ENCODE data around the gene WDR55.

The WDR55 gene

GRCh38 chr5:140674211-140674610 lies 9.5 kb downstream of the WDR55 start:
- H3K4me2 ChIP-seq (ENCODE audit: low read depth, low read length, poor library complexity, severe bottlenecking), result no peak overlapping the region
- H3K9me3 ChIP-seq (ENCODE audit: insufficient read depth, low read length), result no peaks in the 10 kb centered on the region
- H3F3A ChIP-seq (ENCODE audit: insufficient read depth), result no peaks in the 10 kb centered on the region
- H4K20me1 ChIP-seq (ENCODE audit: low read depth, low read length), result no peaks in the 10 kb centered on the region
- H3K79me2 ChIP-seq (ENCODE audit: insufficient read depth, low read length), result no peaks in the 10 kb centered on the region
- 0 out of 2 replicates have a peak, but pooled peaks cover 2% of the 10 kb centered on the region for H3K36me3 ChIP-seq (ENCODE audit: low read length)
- H3K27ac ChIP-seq (ENCODE audit: low read depth, low read length), result no peak overlapping the region
- H3K4me3 ChIP-seq (ENCODE audit: insufficient read depth, low read length, poor library complexity, severe bottlenecking), result no peak overlapping the region
- H3K27me3 ChIP-seq (ENCODE audit: low read length), result no peaks in the 10 kb centered on the region
- no peak for TF ChIP-seq CTCF (IDR thresholded peaks at IDR 0.05; ENCODE audit: insufficient read depth, low read length, poor library complexity, severe bottlenecking)
- no peak for TF ChIP-seq EZH2phosphoT487 (conservative IDR thresholded peaks at IDR 0.05; ENCODE audit: low read length)
- H3K9me2 ChIP-seq (replicated peaks; ENCODE audit: insufficient read depth, low read length), result no peaks in the 10 kb centered on the region
- H3K9ac ChIP-seq (ENCODE audit: low read length), result no peak overlapping the region
- H2AFZ ChIP-seq (ENCODE audit: low read depth, low read length, severe bottlenecking), result no peak overlapping the region

- no peak overlapping the region for H3K4me3 ChIP-seq (ENCODE audit: insufficient read depth, low read length, poor library complexity, severe bottlenecking)
- no peak overlapping the region for H3K4me2 ChIP-seq (ENCODE audit: low read depth, low read length, poor library complexity, severe bottlenecking)
- no peak overlapping the region for H2AFZ ChIP-seq (ENCODE audit: low read depth, low read length, severe bottlenecking)
- no peaks in the 10 kb centered on the region for H3K27me3 ChIP-seq (ENCODE audit: low read length)
- TF ChIP-seq CTCF (IDR thresholded peaks at IDR 0.05; ENCODE audit: insufficient read depth, low read length, poor library complexity, severe bottlenecking) (no peak), EZH2phosphoT487 (conservative IDR thresholded peaks at IDR 0.05; ENCODE audit: low read length) (no peak)
- H3F3A ChIP-seq (ENCODE audit: insufficient read depth), result no peaks in the 10 kb centered on the region
- no peak overlapping the region for H3K27ac ChIP-seq (ENCODE audit: low read depth, low read length)
- H3K36me3 ChIP-seq (ENCODE audit: low read length), result 0 out of 2 replicates have a peak, but pooled peaks cover 3% of the 10 kb centered on the region
- no peaks in the 10 kb centered on the region for H3K9me3 ChIP-seq (ENCODE audit: insufficient read depth, low read length)
- H3K79me2 ChIP-seq (ENCODE audit: insufficient read depth, low read length), result no peaks in the 10 kb centered on the region
- no peak overlapping the region for H3K9ac ChIP-seq (ENCODE audit: low read length)
- H4K20me1 ChIP-seq (ENCODE audit: low read depth, low read length), result no peaks in the 10 kb centered on the region
- no peaks in the 10 kb centered on the region for H3K9me2 ChIP-seq (replicated peaks; ENCODE audit: insufficient read depth, low read length)
Measured at GRCh38 chr5:140674629-140675028, 9.9 kb downstream of the WDR55 start.

- Histone ChIP-seq H3K79me2 (ENCODE audit: insufficient read depth, low read length) (no peaks in the 10 kb centered on the region), H3K9me2 (replicated peaks; ENCODE audit: insufficient read depth, low read length) (no peaks in the 10 kb centered on the region), H3K9ac (ENCODE audit: low read length) (no peak overlapping the region), H3K27me3 (ENCODE audit: low read length) (no peaks in the 10 kb centered on the region), H3K4me3 (ENCODE audit: insufficient read depth, low read length, poor library complexity, severe bottlenecking) (no peak overlapping the region), H4K20me1 (ENCODE audit: low read depth, low read length) (no peaks in the 10 kb centered on the region), H3K36me3 (ENCODE audit: low read length) (peaks cover 3% of the 10 kb centered on the region; the same call in 1 of the 2 replicates), H3K9me3 (ENCODE audit: insufficient read depth, low read length) (no peaks in the 10 kb centered on the region), H3F3A (ENCODE audit: insufficient read depth) (no peaks in the 10 kb centered on the region), H3K27ac (ENCODE audit: low read depth, low read length) (no peak overlapping the region), H3K4me2 (ENCODE audit: low read depth, low read length, poor library complexity, severe bottlenecking) (no peak overlapping the region), H2AFZ (ENCODE audit: low read depth, low read length, severe bottlenecking) (no peak overlapping the region)
- no peak for TF ChIP-seq EZH2phosphoT487 (conservative IDR thresholded peaks at IDR 0.05; ENCODE audit: low read length)
- no peak for TF ChIP-seq CTCF (IDR thresholded peaks at IDR 0.05; ENCODE audit: insufficient read depth, low read length, poor library complexity, severe bottlenecking)
Measured at GRCh38 chr5:140677947-140678346, 13.2 kb downstream of the WDR55 start.
